RWPE1 (cell line): ENCODE measurements around the gene PDCL3.

Source experiments
- CTCF ChIA-PET: fragments of 350-600 bp; sonication (Branson Sonifier 250); formaldehyde crosslinking; extraction: SDS; loops from one replicate; lab custom pipeline; 2021; lab: Yijun Ruan, JAX
- POLR2A ChIA-PET: fragments of 400-600 bp; formaldehyde crosslinking; extraction: SDS; loops from one replicate; lab custom pipeline; 2020; ENCODE audit warnings: antibody characterized with exemption; ENCODE audit not compliant: low non-redundant PET; lab: Yijun Ruan, JAX
- DNase-seq: peaks from one replicate; pipeline ENCODE4 v3.0.0; 2012; ENCODE audit warnings: low spot score
- H3K27ac ChIP-seq: fragments of 450-650 bp; 2 replicates; pipeline ENCODE4 v1.5.1; 2017
- TF ChIP-seq, protein P1 (sequence below): fragments of 450-650 bp; conservative IDR thresholded peaks from 2 replicates; pipeline ENCODE4 v1.5.1; 2017; ENCODE audit warnings: low read depth, mild to moderate bottlenecking

Gene PDCL3

DNA sequence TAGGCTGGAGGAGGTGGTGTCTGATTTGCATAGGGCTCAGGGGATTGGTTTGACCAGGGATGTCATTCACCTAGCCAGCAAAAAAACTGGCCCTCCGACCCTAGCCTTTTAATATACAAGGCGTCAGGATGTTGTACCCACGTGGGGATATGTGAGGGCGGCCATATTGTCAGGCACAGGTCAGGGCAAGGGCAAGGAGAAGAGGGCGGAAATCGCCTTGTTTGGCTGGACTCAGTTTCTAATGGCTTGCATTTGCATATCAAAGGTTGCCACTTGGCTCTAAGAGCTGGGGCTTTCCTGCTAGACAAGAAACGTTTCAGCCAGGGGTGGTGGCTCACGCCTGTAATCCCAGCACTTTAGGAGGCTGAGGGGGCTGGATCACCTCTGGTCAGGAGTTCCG is 24.9 kb upstream of the PDCL3 start:
- ChIA-PET POLR2A (no interaction called here), CTCF (interaction anchor here (0.8 kb wide), 1 partner anchor 9 kb away, joined by 4 read pairs; no protein-coding TSS in a partner anchor)
- TF ChIP-seq, protein P1, sequence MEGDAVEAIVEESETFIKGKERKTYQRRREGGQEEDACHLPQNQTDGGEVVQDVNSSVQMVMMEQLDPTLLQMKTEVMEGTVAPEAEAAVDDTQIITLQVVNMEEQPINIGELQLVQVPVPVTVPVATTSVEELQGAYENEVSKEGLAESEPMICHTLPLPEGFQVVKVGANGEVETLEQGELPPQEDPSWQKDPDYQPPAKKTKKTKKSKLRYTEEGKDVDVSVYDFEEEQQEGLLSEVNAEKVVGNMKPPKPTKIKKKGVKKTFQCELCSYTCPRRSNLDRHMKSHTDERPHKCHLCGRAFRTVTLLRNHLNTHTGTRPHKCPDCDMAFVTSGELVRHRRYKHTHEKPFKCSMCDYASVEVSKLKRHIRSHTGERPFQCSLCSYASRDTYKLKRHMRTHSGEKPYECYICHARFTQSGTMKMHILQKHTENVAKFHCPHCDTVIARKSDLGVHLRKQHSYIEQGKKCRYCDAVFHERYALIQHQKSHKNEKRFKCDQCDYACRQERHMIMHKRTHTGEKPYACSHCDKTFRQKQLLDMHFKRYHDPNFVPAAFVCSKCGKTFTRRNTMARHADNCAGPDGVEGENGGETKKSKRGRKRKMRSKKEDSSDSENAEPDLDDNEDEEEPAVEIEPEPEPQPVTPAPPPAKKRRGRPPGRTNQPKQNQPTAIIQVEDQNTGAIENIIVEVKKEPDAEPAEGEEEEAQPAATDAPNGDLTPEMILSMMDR, result no peak
- no peak overlapping the region for H3K27ac ChIP-seq
- no peak for DNase-seq

DNA sequence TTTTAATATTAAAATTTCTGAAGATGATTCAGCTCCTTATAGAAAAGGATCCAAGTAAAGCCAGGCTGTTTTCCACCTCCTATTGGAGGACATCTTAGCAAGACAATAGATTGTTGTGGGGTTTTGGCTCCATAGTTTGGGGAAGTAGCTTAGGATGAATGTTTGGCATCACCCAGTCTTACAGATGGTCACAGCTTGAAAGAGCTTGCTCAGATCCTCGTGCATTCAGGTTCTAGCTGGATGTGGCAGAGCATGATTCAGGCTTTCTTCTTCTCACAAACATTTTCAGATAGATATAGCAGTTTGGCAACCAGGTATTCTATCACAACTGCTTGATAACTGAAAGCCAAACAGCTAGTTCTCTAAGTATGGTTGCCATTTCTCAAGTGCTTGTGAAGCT is 23.6 kb upstream of the PDCL3 start:
- ChIA-PET POLR2A (no interaction called here), CTCF (no interaction called here)
- no peak overlapping the region for H3K27ac ChIP-seq
- TF ChIP-seq, protein P1, result no peak
- no peak for DNase-seq

DNA sequence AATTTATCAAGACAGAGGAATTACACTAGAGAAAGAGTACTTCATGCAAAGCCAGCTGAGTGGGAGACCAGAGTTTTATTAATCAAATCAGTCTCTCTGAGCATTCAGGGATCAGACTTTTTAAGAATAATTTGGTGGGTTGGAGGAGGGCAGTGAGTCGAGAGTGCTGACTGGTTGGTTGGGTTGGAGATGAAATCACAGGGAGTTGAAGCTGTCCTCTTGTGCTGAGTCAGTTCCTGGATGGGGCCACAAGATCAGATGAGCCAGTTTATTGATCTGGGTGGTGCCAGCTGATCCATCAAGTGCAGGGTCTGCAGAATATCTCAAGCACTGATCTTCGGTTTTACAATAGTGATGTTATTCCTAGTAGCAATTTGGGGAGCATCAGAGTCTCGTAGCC is 21.4 kb upstream of the PDCL3 start:
- no peak overlapping the region for H3K27ac ChIP-seq
- POLR2A ChIA-PET, result no interaction called here
- DNase-seq, result no peak
- TF ChIP-seq, protein P1, result no peak
- CTCF ChIA-PET, result interaction anchor here (0.6 kb wide), 2 partner anchors 187 to 1354 kb away, joined by 3 to 4 read pairs; no protein-coding TSS in a partner anchor

DNA sequence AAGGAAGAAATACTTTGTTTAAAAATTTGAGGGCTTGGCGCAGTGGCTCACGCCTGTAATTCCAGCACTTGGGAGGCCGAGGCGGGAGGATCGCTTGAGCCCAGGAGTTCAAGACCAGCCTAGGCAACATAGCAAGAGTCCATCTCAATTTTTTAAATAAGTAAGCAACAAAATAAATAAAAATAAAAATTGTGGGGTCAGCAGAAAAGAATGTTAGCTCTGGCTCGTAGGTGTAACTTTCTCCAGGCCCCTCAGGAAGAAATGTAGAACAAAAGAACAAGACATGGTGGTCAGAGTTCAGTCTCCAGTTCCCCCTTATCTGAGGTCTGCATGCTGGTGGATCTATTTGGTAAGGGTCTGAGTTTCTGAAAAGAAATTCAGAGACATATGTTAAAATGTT is 20.4 kb upstream of the PDCL3 start:
- POLR2A ChIA-PET, result no interaction called here
- TF ChIP-seq, protein P1, result no peak
- CTCF ChIA-PET, result no interaction called here
- no peak overlapping the region for H3K27ac ChIP-seq
- no peak for DNase-seq

DNA sequence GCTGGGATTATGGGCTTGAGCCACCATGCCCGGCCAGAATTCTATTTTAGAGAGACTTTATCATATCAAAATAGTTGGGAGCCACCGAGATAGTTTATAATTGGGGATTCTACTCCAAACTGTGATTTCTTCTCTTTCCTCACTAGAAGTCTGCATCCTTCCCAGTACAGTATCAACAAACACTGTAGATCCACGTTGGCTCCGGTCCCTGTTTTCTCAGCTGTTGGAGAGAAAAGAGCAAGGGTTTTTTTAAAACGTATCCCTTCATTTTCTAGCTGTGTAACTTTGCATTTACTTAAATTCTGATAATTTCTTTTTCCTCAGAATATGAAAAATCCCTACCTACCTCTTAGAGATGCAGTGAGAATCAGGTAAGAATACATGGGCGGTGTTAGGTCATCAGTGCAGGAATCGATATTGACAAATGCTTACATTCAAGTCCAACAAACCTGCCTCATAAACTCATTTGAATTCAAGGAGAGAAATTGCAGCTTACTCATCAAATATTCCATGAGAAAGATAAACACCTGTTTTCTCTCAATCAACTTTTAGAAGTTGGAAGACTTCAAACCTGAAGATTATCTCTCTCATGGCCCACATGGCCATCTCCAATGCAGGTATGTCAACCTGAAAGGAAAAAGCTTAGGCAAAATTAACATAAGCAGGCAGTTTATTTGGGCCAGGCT is 17.7 kb upstream of the PDCL3 start:
- ChIA-PET CTCF (no interaction called here), POLR2A (no interaction called here)
- no peak overlapping the region for H3K27ac ChIP-seq
- TF ChIP-seq, protein P1, result no peak
- DNase-seq, result no peak

DNA sequence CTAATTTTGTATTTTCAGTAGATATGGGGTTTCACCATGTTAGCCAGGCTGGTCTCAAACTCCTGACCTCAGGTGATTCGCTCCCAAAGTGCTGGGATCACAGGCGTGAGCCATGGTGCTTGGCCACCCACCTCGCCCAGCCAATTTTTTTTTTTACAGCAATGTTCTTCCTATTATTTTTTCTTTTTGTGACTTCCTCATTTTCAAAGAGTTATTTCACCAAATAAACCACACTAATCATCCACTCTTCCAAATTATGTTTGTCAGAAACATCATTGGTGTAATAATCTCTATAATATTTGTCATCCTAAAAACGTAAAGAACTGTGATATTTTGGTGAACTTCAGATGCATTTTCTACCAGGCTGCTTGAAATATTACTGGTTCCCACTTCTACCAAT is 16.3 kb upstream of the PDCL3 start:
- POLR2A ChIA-PET, result no interaction called here
- CTCF ChIA-PET, result no interaction called here
- H3K27ac ChIP-seq, result no peak overlapping the region
- DNase-seq, result no peak
- TF ChIP-seq, protein P1, result no peak
